HG02852 (cell line): ENCODE data around the gene GAD1.

Experiments used
- ATAC-seq: cut with Tn5 transposase; IDR thresholded peaks from one replicate; pipeline ENCODE4 v1.9.1; 2021; ENCODE audit warnings: mild to moderate bottlenecking, moderate library complexity; ENCODE audit not compliant: unreplicated experiment

GAD1 gene

GRCh38 chr2:170842785-170843184 lies 26.1 kb downstream of the GAD1 start:
- no peak for ATAC-seq

GRCh38 chr2:170843656-170844055 lies 27.0 kb downstream of the GAD1 start:
- ATAC-seq: no peak

- ATAC-seq: no peak
These were observed 28.7 kb downstream of the GAD1 start for GRCh38 chr2:170845343-170845742.

GRCh38 chr2:170846314-170846713 lies 29.6 kb downstream of the GAD1 start:
- ATAC-seq: no peak

GRCh38 chr2:170847716-170848115 lies 31.0 kb downstream of the GAD1 start:
- no peak for ATAC-seq

GRCh38 chr2:170848587-170848986 lies 31.9 kb downstream of the GAD1 start:
- no peak for ATAC-seq

- no peak for ATAC-seq
These were observed 33.6 kb downstream of the GAD1 start for GRCh38 chr2:170850251-170850650.

GRCh38 chr2:170851635-170852034 lies 34.9 kb downstream of the GAD1 start:
- no peak for ATAC-seq

GRCh38 chr2:170856066-170856465 lies 39.4 kb downstream of the GAD1 start:
- ATAC-seq: no peak

- ATAC-seq: no peak
These were observed 45.7 kb downstream of the GAD1 start for GRCh38 chr2:170862286-170862902.

GRCh38 chr2:170863087-170863486 lies 46.4 kb downstream of the GAD1 start:
- ATAC-seq: no peak

GRCh38 chr2:170869036-170869435 lies 52.3 kb downstream of the GAD1 start:
- no peak for ATAC-seq

GRCh38 chr2:170869461-170869860 lies 52.8 kb downstream of the GAD1 start:
- ATAC-seq: no peak

GRCh38 chr2:170873035-170873692 lies 56.5 kb downstream of the GAD1 start:
- peak; percentile 91 for ATAC-seq

GRCh38 chr2:170878066-170878465 lies 61.4 kb downstream of the GAD1 start:
- no peak for ATAC-seq

- peak; percentile 52 for ATAC-seq
These were observed 61.8 kb downstream of the GAD1 start for GRCh38 chr2:170878505-170878904.

- ATAC-seq: no peak
These were observed 65.2 kb downstream of the GAD1 start for GRCh38 chr2:170881840-170882239.

GRCh38 chr2:170882758-170883157 lies 66.1 kb downstream of the GAD1 start:
- no peak for ATAC-seq

- ATAC-seq: no peak
These were observed 67.0 kb downstream of the GAD1 start for GRCh38 chr2:170883683-170884082.

GRCh38 chr2:170885130-170885791 lies 68.6 kb downstream of the GAD1 start:
- ATAC-seq: no peak

- no peak for ATAC-seq
These were observed 69.7 kb downstream of the GAD1 start for GRCh38 chr2:170886386-170886785.

GRCh38 chr2:170887496-170887895 lies 70.8 kb downstream of the GAD1 start:
- no peak for ATAC-seq
